HG02970 (cell line): ENCODE data around the gene AJM1.
A peak's percentile ranks its signal among the peaks of the same experiment; 100 is the strongest.
"Not testable (repeated sequence)": the region's sequence is repeated elsewhere in the genome, so short reads cannot be mapped to it uniquely, and the experiment has no call there.

Source experiments
- ATAC-seq: cut with Tn5 transposase; IDR thresholded peaks from one replicate; pipeline ENCODE4 v1.9.1; 2021; ENCODE audit warnings: mild to moderate bottlenecking, moderate library complexity, moderate number of reproducible peaks; ENCODE audit not compliant: unreplicated experiment, low FRiP score

AJM1 gene

GRCh38 chr9:136842380-136842948 is at the start of gene AJM1:
TSS of gene AJM1 (plus strand) at chr9:136842478. CDS start at chr9:136844415, 1,937 bp downstream.
- ATAC-seq, result not testable (repeated sequence)

- ATAC-seq, result no peak
Observed at GRCh38 chr9:136793086-136793946, 49.0 kb upstream of the AJM1 start.

- ATAC-seq, result no peak
Observed at GRCh38 chr9:136794281-136794999, 47.8 kb upstream of the AJM1 start.

- no peak for ATAC-seq
Observed at GRCh38 chr9:136795000-136795348, 47.3 kb upstream of the AJM1 start.

GRCh38 chr9:136796238-136796774 is 46.0 kb upstream of the AJM1 start, which contains the start of gene CCDC183:
TSS of gene CCDC183 (plus strand) at chr9:136796338. CDS start at chr9:136796398, 60 bp downstream.
- ATAC-seq, result no peak

- ATAC-seq, result not testable (repeated sequence)
Observed at GRCh38 chr9:136796775-136797347, 45.4 kb upstream of the AJM1 start.

GRCh38 chr9:136798708-136799078 is 43.6 kb upstream of the AJM1 start:
- no peak for ATAC-seq

GRCh38 chr9:136799079-136799853 is 43.0 kb upstream of the AJM1 start:
- no peak for ATAC-seq

- peak; percentile 47 for ATAC-seq
Observed at GRCh38 chr9:136799854-136800657, 42.2 kb upstream of the AJM1 start.

GRCh38 chr9:136802321-136802720 is 40.0 kb upstream of the AJM1 start:
- no peak for ATAC-seq

- ATAC-seq, result not testable (repeated sequence)
Observed at GRCh38 chr9:136803009-136803550, 39.2 kb upstream of the AJM1 start.

- ATAC-seq, result no peak
Observed at GRCh38 chr9:136803551-136804508, 38.4 kb upstream of the AJM1 start.

- no peak for ATAC-seq
Observed at GRCh38 chr9:136804509-136805206, 37.6 kb upstream of the AJM1 start.

- no peak for ATAC-seq
Observed at GRCh38 chr9:136805207-136805740, 37.0 kb upstream of the AJM1 start.

GRCh38 chr9:136806067-136806466 is 36.2 kb upstream of the AJM1 start:
- no peak for ATAC-seq

- ATAC-seq, result no peak
Observed at GRCh38 chr9:136806631-136807201, 35.6 kb upstream of the AJM1 start.
